ENCODE measurements around the gene CACNA1I. TPM values are rescaled to one million over a fixed set of nuclear protein-coding genes. Genes with fewer than 3 reads are reported as not detected.

Gene CACNA1I
- total and polyA plus RNA-seq, 2 experiments from 2014 or later: 0.42 to 2.4 TPM

DNA sequence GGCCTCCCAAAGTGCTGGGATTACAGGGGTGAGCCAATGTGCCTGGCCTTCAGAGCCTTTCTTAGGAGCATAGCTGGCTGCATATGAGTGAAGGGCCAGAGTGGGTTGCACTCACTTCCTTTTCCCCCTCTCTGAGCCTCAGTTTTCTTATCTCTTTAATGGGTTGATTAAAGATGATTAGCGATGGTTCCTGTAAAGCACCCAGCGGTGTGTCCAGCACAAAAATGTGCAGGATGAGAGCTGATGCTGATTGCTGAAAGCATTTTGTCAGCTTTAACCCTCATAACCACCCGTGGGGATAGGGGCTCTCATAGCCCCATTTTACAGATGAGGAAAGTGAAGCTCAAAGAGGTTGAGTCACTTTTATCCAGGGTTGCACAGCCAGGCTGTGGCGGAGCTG, 5.5 kb downstream of the CACNA1I start:
- Histone ChIP-seq H3K27me3 (ENCODE audit: insufficient read depth) (no peaks in the 10 kb centered on the region), H3K4me2 (no peak overlapping the region), H4K20me1 (replicated peaks; ENCODE audit: insufficient read depth) (no peaks in the 10 kb centered on the region), H3K9me2 (ENCODE audit: insufficient read depth) (no peaks in the 10 kb centered on the region), H3K4me1 (ENCODE audit: insufficient read depth) (peaks cover 4% of the 10 kb centered on the region; the same call in 1 of the 2 replicates), H3K79me2 (replicated peaks; ENCODE audit: insufficient read depth) (no peaks in the 10 kb centered on the region), H3K4me3 (no peak overlapping the region), H3K27ac (ENCODE audit: low read depth) (no peak overlapping the region), H3K36me3 (ENCODE audit: insufficient read depth) (no peaks in the 10 kb centered on the region), H2AFZ (no peak overlapping the region), H3F3A (replicated peaks; ENCODE audit: low read depth) (no peaks in the 10 kb centered on the region)
- Mint-ChIP-seq H3K27ac (no peak overlapping the region), H3K27me3 (ENCODE audit: insufficient read depth, low read depth, poor library complexity) (peaks cover 6% of the 10 kb centered on the region), H3K4me3 (no peak overlapping the region), H3K4me1 (peaks cover 11% of the 10 kb centered on the region), H3K36me3 (ENCODE audit: low read depth) (no peaks in the 10 kb centered on the region), H3K9me3 (no peaks in the 10 kb centered on the region)
- ATAC-seq: no peak
- no peak for DNase-seq (ENCODE audit: low spot score)
- TF ChIP-seq ZNF331 (CRISPR knock-in tag; IDR thresholded peaks at IDR 0.05; ENCODE audit: low read depth): no peak
- TF ChIP-seq, protein P1, sequence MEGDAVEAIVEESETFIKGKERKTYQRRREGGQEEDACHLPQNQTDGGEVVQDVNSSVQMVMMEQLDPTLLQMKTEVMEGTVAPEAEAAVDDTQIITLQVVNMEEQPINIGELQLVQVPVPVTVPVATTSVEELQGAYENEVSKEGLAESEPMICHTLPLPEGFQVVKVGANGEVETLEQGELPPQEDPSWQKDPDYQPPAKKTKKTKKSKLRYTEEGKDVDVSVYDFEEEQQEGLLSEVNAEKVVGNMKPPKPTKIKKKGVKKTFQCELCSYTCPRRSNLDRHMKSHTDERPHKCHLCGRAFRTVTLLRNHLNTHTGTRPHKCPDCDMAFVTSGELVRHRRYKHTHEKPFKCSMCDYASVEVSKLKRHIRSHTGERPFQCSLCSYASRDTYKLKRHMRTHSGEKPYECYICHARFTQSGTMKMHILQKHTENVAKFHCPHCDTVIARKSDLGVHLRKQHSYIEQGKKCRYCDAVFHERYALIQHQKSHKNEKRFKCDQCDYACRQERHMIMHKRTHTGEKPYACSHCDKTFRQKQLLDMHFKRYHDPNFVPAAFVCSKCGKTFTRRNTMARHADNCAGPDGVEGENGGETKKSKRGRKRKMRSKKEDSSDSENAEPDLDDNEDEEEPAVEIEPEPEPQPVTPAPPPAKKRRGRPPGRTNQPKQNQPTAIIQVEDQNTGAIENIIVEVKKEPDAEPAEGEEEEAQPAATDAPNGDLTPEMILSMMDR (conservative IDR thresholded peaks at IDR 0.05; ENCODE audit: low read depth in 2 of 2): no peak
- no peak for TF ChIP-seq POLR2AphosphoS5 (IDR thresholded peaks at IDR 0.05; ENCODE audit: low read depth)
- TF ChIP-seq NANOG (IDR thresholded peaks at IDR 0.05; ENCODE audit: borderline replicate concordance): no peak
- TF ChIP-seq, protein P2, sequence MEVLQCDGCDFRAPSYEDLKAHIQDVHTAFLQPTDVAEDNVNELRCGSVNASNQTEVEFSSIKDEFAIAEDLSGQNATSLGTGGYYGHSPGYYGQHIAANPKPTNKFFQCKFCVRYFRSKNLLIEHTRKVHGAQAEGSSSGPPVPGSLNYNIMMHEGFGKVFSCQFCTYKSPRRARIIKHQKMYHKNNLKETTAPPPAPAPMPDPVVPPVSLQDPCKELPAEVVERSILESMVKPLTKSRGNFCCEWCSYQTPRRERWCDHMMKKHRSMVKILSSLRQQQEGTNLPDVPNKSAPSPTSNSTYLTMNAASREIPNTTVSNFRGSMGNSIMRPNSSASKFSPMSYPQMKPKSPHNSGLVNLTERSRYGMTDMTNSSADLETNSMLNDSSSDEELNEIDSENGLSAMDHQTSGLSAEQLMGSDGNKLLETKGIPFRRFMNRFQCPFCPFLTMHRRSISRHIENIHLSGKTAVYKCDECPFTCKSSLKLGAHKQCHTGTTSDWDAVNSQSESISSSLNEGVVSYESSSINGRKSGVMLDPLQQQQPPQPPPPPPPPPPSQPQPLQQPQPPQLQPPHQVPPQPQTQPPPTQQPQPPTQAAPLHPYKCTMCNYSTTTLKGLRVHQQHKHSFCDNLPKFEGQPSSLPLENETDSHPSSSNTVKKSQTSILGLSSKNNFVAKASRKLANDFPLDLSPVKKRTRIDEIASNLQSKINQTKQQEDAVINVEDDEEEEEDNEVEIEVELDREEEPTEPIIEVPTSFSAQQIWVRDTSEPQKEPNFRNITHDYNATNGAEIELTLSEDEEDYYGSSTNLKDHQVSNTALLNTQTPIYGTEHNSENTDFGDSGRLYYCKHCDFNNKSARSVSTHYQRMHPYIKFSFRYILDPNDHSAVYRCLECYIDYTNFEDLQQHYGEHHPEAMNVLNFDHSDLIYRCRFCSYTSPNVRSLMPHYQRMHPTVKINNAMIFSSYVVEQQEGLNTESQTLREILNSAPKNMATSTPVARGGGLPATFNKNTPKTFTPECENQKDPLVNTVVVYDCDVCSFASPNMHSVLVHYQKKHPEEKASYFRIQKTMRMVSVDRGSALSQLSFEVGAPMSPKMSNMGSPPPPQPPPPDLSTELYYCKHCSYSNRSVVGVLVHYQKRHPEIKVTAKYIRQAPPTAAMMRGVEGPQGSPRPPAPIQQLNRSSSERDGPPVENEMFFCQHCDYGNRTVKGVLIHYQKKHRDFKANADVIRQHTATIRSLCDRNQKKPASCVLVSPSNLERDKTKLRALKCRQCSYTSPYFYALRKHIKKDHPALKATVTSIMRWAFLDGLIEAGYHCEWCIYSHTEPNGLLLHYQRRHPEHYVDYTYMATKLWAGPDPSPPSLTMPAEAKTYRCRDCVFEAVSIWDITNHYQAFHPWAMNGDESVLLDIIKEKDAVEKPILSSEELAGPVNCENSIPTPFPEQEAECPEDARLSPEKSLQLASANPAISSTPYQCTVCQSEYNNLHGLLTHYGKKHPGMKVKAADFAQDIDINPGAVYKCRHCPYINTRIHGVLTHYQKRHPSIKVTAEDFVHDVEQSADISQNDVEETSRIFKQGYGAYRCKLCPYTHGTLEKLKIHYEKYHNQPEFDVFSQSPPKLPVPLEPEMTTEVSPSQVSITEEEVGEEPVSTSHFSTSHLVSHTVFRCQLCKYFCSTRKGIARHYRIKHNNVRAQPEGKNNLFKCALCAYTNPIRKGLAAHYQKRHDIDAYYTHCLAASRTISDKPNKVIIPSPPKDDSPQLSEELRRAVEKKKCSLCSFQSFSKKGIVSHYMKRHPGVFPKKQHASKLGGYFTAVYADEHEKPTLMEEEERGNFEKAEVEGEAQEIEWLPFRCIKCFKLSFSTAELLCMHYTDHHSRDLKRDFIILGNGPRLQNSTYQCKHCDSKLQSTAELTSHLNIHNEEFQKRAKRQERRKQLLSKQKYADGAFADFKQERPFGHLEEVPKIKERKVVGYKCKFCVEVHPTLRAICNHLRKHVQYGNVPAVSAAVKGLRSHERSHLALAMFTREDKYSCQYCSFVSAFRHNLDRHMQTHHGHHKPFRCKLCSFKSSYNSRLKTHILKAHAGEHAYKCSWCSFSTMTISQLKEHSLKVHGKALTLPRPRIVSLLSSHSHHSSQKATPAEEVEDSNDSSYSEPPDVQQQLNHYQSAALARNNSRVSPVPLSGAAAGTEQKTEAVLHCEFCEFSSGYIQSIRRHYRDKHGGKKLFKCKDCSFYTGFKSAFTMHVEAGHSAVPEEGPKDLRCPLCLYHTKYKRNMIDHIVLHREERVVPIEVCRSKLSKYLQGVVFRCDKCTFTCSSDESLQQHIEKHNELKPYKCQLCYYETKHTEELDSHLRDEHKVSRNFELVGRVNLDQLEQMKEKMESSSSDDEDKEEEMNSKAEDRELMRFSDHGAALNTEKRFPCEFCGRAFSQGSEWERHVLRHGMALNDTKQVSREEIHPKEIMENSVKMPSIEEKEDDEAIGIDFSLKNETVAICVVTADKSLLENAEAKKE (CRISPR knock-in tag; IDR thresholded peaks at IDR 0.05): no peak
- no peak for TF ChIP-seq EZH2 (IDR thresholded peaks at IDR 0.05; ENCODE audit: low read depth, unreplicated experiment)
- TF ChIP-seq, protein P3, sequence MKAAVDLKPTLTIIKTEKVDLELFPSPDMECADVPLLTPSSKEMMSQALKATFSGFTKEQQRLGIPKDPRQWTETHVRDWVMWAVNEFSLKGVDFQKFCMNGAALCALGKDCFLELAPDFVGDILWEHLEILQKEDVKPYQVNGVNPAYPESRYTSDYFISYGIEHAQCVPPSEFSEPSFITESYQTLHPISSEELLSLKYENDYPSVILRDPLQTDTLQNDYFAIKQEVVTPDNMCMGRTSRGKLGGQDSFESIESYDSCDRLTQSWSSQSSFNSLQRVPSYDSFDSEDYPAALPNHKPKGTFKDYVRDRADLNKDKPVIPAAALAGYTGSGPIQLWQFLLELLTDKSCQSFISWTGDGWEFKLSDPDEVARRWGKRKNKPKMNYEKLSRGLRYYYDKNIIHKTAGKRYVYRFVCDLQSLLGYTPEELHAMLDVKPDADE (IDR thresholded peaks at IDR 0.05): no peak
- TF ChIP-seq STAT1 (IDR thresholded peaks at IDR 0.05; ENCODE audit: unreplicated experiment): no peak
- no peak for TF ChIP-seq EZH2phosphoT487 (IDR thresholded peaks at IDR 0.05; ENCODE audit: unreplicated experiment)
- TF ChIP-seq CREB1 (CRISPR knock-in tag; IDR thresholded peaks at IDR 0.05; ENCODE audit: low read depth): no peak
- no peak for TF ChIP-seq ZNF114 (CRISPR knock-in tag; IDR thresholded peaks at IDR 0.05)
- TF ChIP-seq JUNB (IDR thresholded peaks at IDR 0.05; ENCODE audit: unreplicated experiment): no peak
- TF ChIP-seq, protein P4, sequence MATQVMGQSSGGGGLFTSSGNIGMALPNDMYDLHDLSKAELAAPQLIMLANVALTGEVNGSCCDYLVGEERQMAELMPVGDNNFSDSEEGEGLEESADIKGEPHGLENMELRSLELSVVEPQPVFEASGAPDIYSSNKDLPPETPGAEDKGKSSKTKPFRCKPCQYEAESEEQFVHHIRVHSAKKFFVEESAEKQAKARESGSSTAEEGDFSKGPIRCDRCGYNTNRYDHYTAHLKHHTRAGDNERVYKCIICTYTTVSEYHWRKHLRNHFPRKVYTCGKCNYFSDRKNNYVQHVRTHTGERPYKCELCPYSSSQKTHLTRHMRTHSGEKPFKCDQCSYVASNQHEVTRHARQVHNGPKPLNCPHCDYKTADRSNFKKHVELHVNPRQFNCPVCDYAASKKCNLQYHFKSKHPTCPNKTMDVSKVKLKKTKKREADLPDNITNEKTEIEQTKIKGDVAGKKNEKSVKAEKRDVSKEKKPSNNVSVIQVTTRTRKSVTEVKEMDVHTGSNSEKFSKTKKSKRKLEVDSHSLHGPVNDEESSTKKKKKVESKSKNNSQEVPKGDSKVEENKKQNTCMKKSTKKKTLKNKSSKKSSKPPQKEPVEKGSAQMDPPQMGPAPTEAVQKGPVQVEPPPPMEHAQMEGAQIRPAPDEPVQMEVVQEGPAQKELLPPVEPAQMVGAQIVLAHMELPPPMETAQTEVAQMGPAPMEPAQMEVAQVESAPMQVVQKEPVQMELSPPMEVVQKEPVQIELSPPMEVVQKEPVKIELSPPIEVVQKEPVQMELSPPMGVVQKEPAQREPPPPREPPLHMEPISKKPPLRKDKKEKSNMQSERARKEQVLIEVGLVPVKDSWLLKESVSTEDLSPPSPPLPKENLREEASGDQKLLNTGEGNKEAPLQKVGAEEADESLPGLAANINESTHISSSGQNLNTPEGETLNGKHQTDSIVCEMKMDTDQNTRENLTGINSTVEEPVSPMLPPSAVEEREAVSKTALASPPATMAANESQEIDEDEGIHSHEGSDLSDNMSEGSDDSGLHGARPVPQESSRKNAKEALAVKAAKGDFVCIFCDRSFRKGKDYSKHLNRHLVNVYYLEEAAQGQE (IDR thresholded peaks at IDR 0.05; ENCODE audit: unreplicated experiment): no peak

All from GM23338 (cell line).